ENCODE data around the gene GAS7.

DNA sequence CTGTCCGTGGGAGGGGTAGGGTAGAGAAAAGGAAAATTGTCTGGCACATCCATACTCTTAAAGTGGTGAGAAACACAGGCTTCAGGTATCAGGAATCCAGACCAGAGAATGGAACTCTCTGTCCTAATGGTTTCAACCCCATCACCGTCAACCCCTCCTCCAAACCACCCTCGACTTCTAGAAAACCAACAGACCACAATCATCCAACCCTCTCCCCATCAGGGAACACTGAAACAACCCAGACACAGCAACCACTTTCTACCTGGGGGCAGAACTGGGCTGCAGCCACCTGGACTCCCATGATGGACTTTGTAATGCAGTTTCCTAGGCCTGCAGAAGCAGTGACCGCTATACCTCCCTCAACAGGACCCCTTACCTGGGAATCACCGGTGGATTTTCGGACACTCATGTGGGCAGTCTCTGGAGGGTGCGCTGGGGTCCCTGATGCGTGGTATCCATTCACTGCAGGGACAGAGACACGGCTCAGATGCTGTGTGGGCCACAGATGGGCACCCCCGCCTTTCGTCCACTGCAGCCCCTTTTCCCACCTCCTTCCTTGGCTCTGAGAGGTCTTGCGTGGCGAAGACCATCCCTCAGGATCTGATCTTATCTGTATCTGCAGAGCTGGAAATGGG is 229.0 kb downstream of the GAS7 start:
- TF ChIP-seq CTCF (IDR thresholded peaks at IDR 0.05; ENCODE audit: low read length) (no peak), EZH2 (IDR thresholded peaks at IDR 0.05; ENCODE audit: borderline replicate concordance, low read length) (no peak)
